ENCODE measurements around the gene SLC22A17. TPM values are rescaled to one million over a fixed set of nuclear protein-coding genes. Genes with fewer than 3 reads are reported as not detected.

Gene SLC22A17
- total and polyA plus RNA-seq, 9 of the 15 experiments (the other 6 are each of a cell fraction or from before 2014, with no cell fraction given) = 0.07 to 0.09 TPM; not detected in 7

- TF ChIP-seq GTF3C2 (IDR thresholded peaks at IDR 0.05; ENCODE audit: borderline replicate concordance, extremely low read depth, insufficient read length) (no peak), NR0B1 (IDR thresholded peaks at IDR 0.05; ENCODE audit: partially characterized antibody) (no peak), BRD9 (IDR thresholded peaks at IDR 0.05; ENCODE audit: low read depth, partially characterized antibody) (no peak), CEBPZ (IDR thresholded peaks at IDR 0.05; ENCODE audit: borderline replicate concordance, low read depth, low read length) (no peak), MCM7 (IDR thresholded peaks at IDR 0.05) (no peak), FOXO4 (CRISPR knock-in tag; IDR thresholded peaks at IDR 0.05) (peak; percentile 63; the same call in 1 of the 2 replicates), LCOR (CRISPR knock-in tag; IDR thresholded peaks at IDR 0.05) (no peak), KDM5B (IDR thresholded peaks at IDR 0.05; ENCODE audit: insufficient replicate concordance, low read depth, low read length) (peak; percentile 36), BRD4 (IDR thresholded peaks at IDR 0.05) (no peak), TFAM (CRISPR knock-in tag; conservative IDR thresholded peaks at IDR 0.05) (no peak), CEBPG (CRISPR knock-in tag; IDR thresholded peaks at IDR 0.05) (peak; percentile 29; the same call in 1 of the 2 replicates), CEBPG (tag; conservative IDR thresholded peaks at IDR 0.05 in 1 of 2, IDR thresholded peaks at IDR 0.05 in 1 of 2) (no peak), CTBP1 (IDR thresholded peaks at IDR 0.05; ENCODE audit: borderline replicate concordance) (peak; percentile 36; the same call in 1 of the 2 replicates), ATF4 (CRISPR knock-in tag; IDR thresholded peaks at IDR 0.05) (no peak), SNRNP70 (optimal IDR thresholded peaks at IDR 0.05; ENCODE audit: low read depth, low read length) (no peak), ARHGAP35 (IDR thresholded peaks at IDR 0.05; ENCODE audit: partially characterized antibody) (no peak), TCFL5 (CRISPR knock-in tag; conservative IDR thresholded peaks at IDR 0.05) (no peak)
Measured at GRCh38 chr14:23300687-23301223, 51.9 kb downstream of the SLC22A17 start (continued).
